OCI-LY1 (cell line): ENCODE data around the gene PLEKHA6.

ENCODE experiments used
- H2AFZ ChIP-seq: fragments of 200-600 bp; sonication (generic), shearing (Covaris generic); 2 replicates; pipeline ENCODE4 v1.6.0; 2014; ENCODE audit warnings: antibody characterized with exemption, mild to moderate bottlenecking, low read length
- H3F3A ChIP-seq: fragments of 200-600 bp; sonication (generic), shearing (Covaris generic); 2 replicates; pipeline ENCODE4 v1.6.0; 2014; ENCODE audit warnings: mild to moderate bottlenecking, antibody characterized with exemption, low read length, moderate library complexity; ENCODE audit not compliant: insufficient read depth
- H3K27ac ChIP-seq: fragments of 200-600 bp; sonication (generic); 2 replicates; pipeline ENCODE4 v1.5.1; 2014; ENCODE audit warnings: low read length, mixed run types, mild to moderate bottlenecking, low read depth; ENCODE audit not compliant: poor library complexity, severe bottlenecking
- H3K27me3 ChIP-seq: fragments of 200-600 bp; sonication (generic); 2 replicates; pipeline ENCODE4 v1.6.0; 2014; ENCODE audit warnings: antibody characterized with exemption, mild to moderate bottlenecking, low read length, moderate library complexity; ENCODE audit not compliant: insufficient read depth
- H3K36me3 ChIP-seq: fragments of 200-600 bp; sonication (generic); 2 replicates; pipeline ENCODE4 v1.6.1; 2014; ENCODE audit warnings: mild to moderate bottlenecking, antibody characterized with exemption, low read length, moderate library complexity, mixed read lengths; ENCODE audit not compliant: insufficient read depth
- H3K4me1 ChIP-seq: fragments of 200-600 bp; sonication (generic); 2 replicates; pipeline ENCODE4 v1.5.1; 2014; ENCODE audit warnings: mild to moderate bottlenecking, low read length, moderate library complexity; ENCODE audit not compliant: insufficient read depth, severe bottlenecking
- H3K4me2 ChIP-seq: fragments of 200-600 bp; sonication (generic), shearing (Covaris generic); 2 replicates; pipeline ENCODE4 v1.6.1; 2014; ENCODE audit warnings: low read length
- H3K4me3 ChIP-seq: fragments of 200-600 bp; sonication (generic); 2 replicates; pipeline ENCODE4 v1.5.1; 2014; ENCODE audit warnings: low read length, low read depth, mild to moderate bottlenecking, mixed read lengths; ENCODE audit not compliant: poor library complexity, severe bottlenecking
- H3K79me2 ChIP-seq: fragments of 200-600 bp; shearing (Covaris generic); 2 replicates; pipeline ENCODE4 v1.6.1; 2016; ENCODE audit warnings: mixed run types, low read length, mixed read lengths; ENCODE audit not compliant: insufficient read depth
- H3K9ac ChIP-seq: fragments of 200-600 bp; sonication (generic), shearing (Covaris generic); 2 replicates; pipeline ENCODE4 v1.6.1; 2014; ENCODE audit warnings: mild to moderate bottlenecking, low read length, mixed read lengths
- H3K9me2 ChIP-seq: fragments of 200-600 bp; sonication (generic), shearing (Covaris generic); 2 replicates; pipeline ENCODE4 v1.6.1; 2014; ENCODE audit warnings: low read depth, mild to moderate bottlenecking, low read length, mixed read lengths
- H3K9me3 ChIP-seq: fragments of 200-600 bp; shearing (Covaris generic); 2 replicates; pipeline ENCODE4 v1.6.1; 2014; ENCODE audit warnings: low read length, mixed read lengths
- H4K20me1 ChIP-seq: fragments of 200-600 bp; sonication (generic), shearing (Covaris generic); 2 replicates; pipeline ENCODE4 v1.6.0; 2016; ENCODE audit warnings: mild to moderate bottlenecking, low read length; ENCODE audit not compliant: insufficient read depth
- CTCF ChIP-seq: fragments of 200-600 bp; sonication (generic), shearing (Covaris generic); IDR thresholded peaks from 2 replicates; pipeline ENCODE4 v1.5.1; 2017; ENCODE audit warnings: mild to moderate bottlenecking, antibody characterized with exemption, low read length, moderate library complexity, mixed read lengths
- EZH2 ChIP-seq: fragments of 200-600 bp; sonication (generic), shearing (Covaris generic); IDR thresholded peaks from 2 replicates; pipeline ENCODE4 v1.8.0; 2017; ENCODE audit warnings: borderline replicate concordance, mixed run types, mild to moderate bottlenecking, antibody characterized with exemption, low read length, moderate library complexity, mixed read lengths

The PLEKHA6 gene

DNA sequence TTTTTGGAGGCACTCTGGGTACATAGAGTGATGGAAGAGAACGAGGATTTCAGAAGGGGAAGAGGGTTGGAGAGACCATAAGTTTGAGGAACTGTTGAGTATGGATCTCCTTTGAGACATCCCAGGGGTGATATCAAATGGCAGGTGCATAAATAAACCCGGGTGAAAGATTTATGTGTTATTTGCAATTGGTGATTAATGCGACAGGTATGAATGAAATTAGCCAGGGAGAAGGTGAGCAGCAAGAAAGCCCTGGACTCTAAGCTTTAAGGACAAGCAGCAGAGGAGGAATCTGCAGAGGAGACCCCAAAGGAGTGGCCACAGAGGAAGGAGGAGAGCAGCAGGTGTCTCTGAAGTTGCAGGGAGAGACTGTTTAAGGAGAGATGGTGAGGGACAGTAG is 184.8 kb downstream of the PLEKHA6 start:
- H3K27me3 ChIP-seq = no peaks in the 10 kb centered on the region
- H3K9ac ChIP-seq = no peak overlapping the region
- H3K36me3 ChIP-seq = no peaks in the 10 kb centered on the region
- H3K4me3 ChIP-seq = no peak overlapping the region
- H3K4me1 ChIP-seq = no peaks in the 10 kb centered on the region
- H3F3A ChIP-seq = no peaks in the 10 kb centered on the region
- no peak overlapping the region for H2AFZ ChIP-seq
- H3K79me2 ChIP-seq = no peaks in the 10 kb centered on the region
- H4K20me1 ChIP-seq = no peaks in the 10 kb centered on the region
- H3K9me3 ChIP-seq = peaks cover 10% of the 10 kb centered on the region; the same call in 1 of the 2 replicates
- H3K4me2 ChIP-seq = no peak overlapping the region
- H3K9me2 ChIP-seq = no peaks in the 10 kb centered on the region
- TF ChIP-seq CTCF = no peak
- TF ChIP-seq EZH2 = no peak
- H3K27ac ChIP-seq = no peak overlapping the region

DNA sequence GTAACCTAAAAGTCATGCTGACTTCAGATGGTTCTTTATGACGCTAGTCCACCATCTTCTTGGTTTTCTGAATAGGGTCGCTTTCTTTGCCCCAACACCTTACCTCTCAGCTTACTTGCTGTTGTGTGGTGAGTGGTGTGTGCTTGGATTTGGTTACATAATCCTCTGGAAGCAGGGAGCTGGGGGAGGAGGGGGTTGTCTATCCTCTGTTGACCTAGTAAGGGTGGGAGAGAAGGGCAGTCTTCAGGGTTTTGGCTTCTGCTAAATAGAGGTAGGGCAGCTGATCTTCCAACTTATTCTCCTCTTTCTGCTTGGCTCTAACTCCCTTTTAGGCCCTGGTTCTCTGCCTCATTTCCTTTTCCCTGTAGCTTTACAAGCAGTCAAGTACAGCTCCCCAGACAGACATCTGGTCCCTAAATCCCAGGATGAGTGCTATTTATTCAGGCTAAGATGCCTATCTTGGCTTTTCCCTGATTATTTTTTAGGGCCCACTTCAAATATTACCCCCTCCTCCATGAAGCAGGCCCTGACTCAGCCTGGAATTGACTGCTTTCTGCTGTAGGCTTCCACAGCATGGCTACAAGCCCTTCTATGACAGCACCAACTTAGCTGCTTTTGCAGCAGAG is 187.2 kb downstream of the PLEKHA6 start:
- H3K9ac ChIP-seq = no peak overlapping the region
- H3K27me3 ChIP-seq = no peaks in the 10 kb centered on the region
- no peaks in the 10 kb centered on the region for H4K20me1 ChIP-seq
- H3K4me3 ChIP-seq = no peak overlapping the region
- peaks cover 22% of the 10 kb centered on the region for H3K9me3 ChIP-seq
- H3K9me2 ChIP-seq = no peaks in the 10 kb centered on the region
- no peaks in the 10 kb centered on the region for H3F3A ChIP-seq
- TF ChIP-seq EZH2 = no peak
- TF ChIP-seq CTCF = no peak
- no peaks in the 10 kb centered on the region for H3K79me2 ChIP-seq
- no peak overlapping the region for H2AFZ ChIP-seq
- no peaks in the 10 kb centered on the region for H3K4me1 ChIP-seq
- H3K27ac ChIP-seq = no peak overlapping the region
- H3K4me2 ChIP-seq = no peak overlapping the region
- H3K36me3 ChIP-seq = no peaks in the 10 kb centered on the region

GRCh38 chr1:204171751-204172178 is 188.0 kb downstream of the PLEKHA6 start:
- H3K27me3 ChIP-seq = no peaks in the 10 kb centered on the region
- no peak overlapping the region for H3K9ac ChIP-seq
- H4K20me1 ChIP-seq = no peaks in the 10 kb centered on the region
- H3K4me1 ChIP-seq = no peaks in the 10 kb centered on the region
- no peaks in the 10 kb centered on the region for H3F3A ChIP-seq
- H3K79me2 ChIP-seq = no peaks in the 10 kb centered on the region
- no peak for TF ChIP-seq EZH2
- no peak for TF ChIP-seq CTCF
- H3K4me3 ChIP-seq = no peak overlapping the region
- no peaks in the 10 kb centered on the region for H3K9me2 ChIP-seq
- no peak overlapping the region for H2AFZ ChIP-seq
- H3K36me3 ChIP-seq = no peaks in the 10 kb centered on the region
- no peak overlapping the region for H3K4me2 ChIP-seq
- peaks cover 22% of the 10 kb centered on the region for H3K9me3 ChIP-seq
- no peak overlapping the region for H3K27ac ChIP-seq
